Activated B cell treated with CpG ODN at 0.5 μM for 24 hours (primary cell): Measurements from ENCODE around the gene AQP10. TPM values are rescaled to one million over a fixed set of nuclear protein-coding genes. Genes with fewer than 3 reads are reported as not detected.

Experiments
- ATAC-seq: fragments of 200-7000 bp; cut with Tn5 transposase; one replicate; pipeline ENCODE4 v1.10.0; 2021; ENCODE audit warnings: low read depth, mild to moderate bottlenecking, moderate library complexity
- CTCF ChIA-PET: fragments of 350-600 bp; sonication (Branson Sonifier 250); formaldehyde crosslinking; loops from one replicate; lab custom pipeline; 2021; ENCODE audit warnings: antibody characterized with exemption; lab: Charles Lee
- POLR2A ChIA-PET: fragments of 350-600 bp; sonication (Branson Sonifier 250); formaldehyde crosslinking; loops from one replicate; lab custom pipeline; 2021; ENCODE audit warnings: antibody characterized with exemption; lab: Charles Lee
- DNase-seq: peaks from one replicate; pipeline ENCODE4 v3.0.0; 2022
- H3K27ac Mint-ChIP-seq: one replicate; pipeline ENCODE4 v1.8.0; 2020; ENCODE audit warnings: mixed read lengths
- H3K27me3 Mint-ChIP-seq: one replicate; pipeline ENCODE4 v1.8.0; 2021; ENCODE audit warnings: mixed read lengths
- H3K36me3 Mint-ChIP-seq: one replicate; pipeline ENCODE4 v1.8.0; 2021; ENCODE audit warnings: low read depth, mixed read lengths
- H3K4me1 Mint-ChIP-seq: one replicate; pipeline ENCODE4 v1.8.0; 2021; ENCODE audit warnings: mixed read lengths
- H3K4me3 Mint-ChIP-seq: one replicate; pipeline ENCODE4 v1.8.0; 2020; ENCODE audit warnings: mild to moderate bottlenecking, mixed read lengths
- H3K9me3 Mint-ChIP-seq: one replicate; pipeline ENCODE4 v1.8.0; 2020; ENCODE audit warnings: mixed read lengths
- CTCF ChIP-seq: fragments of 200-600 bp; IDR thresholded peaks from one replicate; pipeline ENCODE4 v1.8.0; 2022; ENCODE audit warnings: antibody characterized with exemption, mild to moderate bottlenecking
- intact Hi-C: fragments of 100-400 bp; cut with micrococcal nuclease; formaldehyde crosslinking; loops from one replicate; pipeline ENCODE4 v1.15.1; 2024
- total RNA-seq: library from RNA; stranded (reverse); gene quantifications from 2 replicates; pipeline ENCODE4 v1.2.3, GENCODE V29; 2022

Gene AQP10
- total RNA-seq, 1 donor from 2014 or later: not detected

- peak; percentile 63 for ATAC-seq
- intact Hi-C loops: loop anchor here (1.0 to 5.0 kb wide), 5 partner anchors 56 to 734 kb away; partner anchors contain the start of genes EFNA4, HAX1 and IL6R
- Mint-ChIP-seq H3K9me3 (no peaks in the 10 kb centered on the region), H3K27ac (peak overlapping the region; percentile 69), H3K27me3 (no peaks in the 10 kb centered on the region), H3K4me3 (peak overlapping the region; percentile 83), H3K4me1 (peaks cover 59% of the 10 kb centered on the region), H3K36me3 (peaks cover 29% of the 10 kb centered on the region)
- CTCF ChIA-PET: interaction anchor here (1.0 to 6.6 kb wide), 3 partner anchors 7 to 57 kb away, joined by 3 to 100 read pairs (median 4); no protein-coding TSS in a partner anchor
- POLR2A ChIA-PET: interaction anchor here (0.7 to 1.3 kb wide), 2 partner anchors 108 to 601 kb away, joined by 3 to 8 read pairs; partner anchors contain the start of genes INTS3 and UBAP2L
- no peak for TF ChIP-seq CTCF
- DNase-seq: peak; percentile 80
Measured at GRCh38 chr1:154328318-154329151, 7.6 kb downstream of the AQP10 start.

GRCh38 chr1:154329152-154329521 is 8.2 kb downstream of the AQP10 start:
- Mint-ChIP-seq H3K4me1 (peaks cover 59% of the 10 kb centered on the region), H3K27me3 (no peaks in the 10 kb centered on the region), H3K9me3 (no peaks in the 10 kb centered on the region), H3K4me3 (peak overlapping the region; percentile 55), H3K27ac (peak overlapping the region; percentile 24), H3K36me3 (peaks cover 34% of the 10 kb centered on the region)
- no peak for TF ChIP-seq CTCF
- ChIA-PET CTCF (interaction anchor here (1.1 to 1.9 kb wide), 2 partner anchors 25 to 57 kb away, joined by 3 to 4 read pairs; no protein-coding TSS in a partner anchor), POLR2A (interaction anchor here (0.5 to 0.6 kb wide), 2 partner anchors 49 to 1886 kb away, joined by 3 to 4 read pairs; no protein-coding TSS in a partner anchor)
- intact Hi-C loops: loop anchor here (5.0 kb wide), 3 partner anchors 78 to 733 kb away; partner anchors contain the start of genes EFNA4 and IL6R
- no peak for ATAC-seq
- DNase-seq: no peak

GRCh38 chr1:154329551-154330131 is 8.7 kb downstream of the AQP10 start:
- Mint-ChIP-seq H3K27me3 (no peaks in the 10 kb centered on the region), H3K4me1 (peaks cover 55% of the 10 kb centered on the region), H3K27ac (no peak overlapping the region), H3K4me3 (peak overlapping the region; percentile 55), H3K9me3 (no peaks in the 10 kb centered on the region), H3K36me3 (peaks cover 36% of the 10 kb centered on the region)
- no peak for DNase-seq
- CTCF ChIA-PET: interaction anchor here (0.6 to 1.9 kb wide), 3 partner anchors 24 to 489 kb away, joined by 3 to 4 read pairs (median 4); no protein-coding TSS in a partner anchor
- intact Hi-C loops: loop anchor here (5.0 kb wide), 3 partner anchors 78 to 733 kb away; partner anchors contain the start of genes EFNA4 and IL6R
- no peak for TF ChIP-seq CTCF
- no peak for ATAC-seq
- POLR2A ChIA-PET: interaction anchor here (0.5 to 0.6 kb wide), 2 partner anchors 50 to 1885 kb away, joined by 3 to 4 read pairs; no protein-coding TSS in a partner anchor

- CTCF ChIA-PET: no interaction called here
- Mint-ChIP-seq H3K4me1 (peaks cover 60% of the 10 kb centered on the region), H3K36me3 (peaks cover 36% of the 10 kb centered on the region), H3K4me3 (no peak overlapping the region), H3K27me3 (no peaks in the 10 kb centered on the region), H3K27ac (no peak overlapping the region), H3K9me3 (no peaks in the 10 kb centered on the region)
- DNase-seq (no peak), ATAC-seq (no peak)
- POLR2A ChIA-PET: no interaction called here
- TF ChIP-seq CTCF: no peak
- intact Hi-C loops: no loop called here
Measured at GRCh38 chr1:154330669-154331068, 9.8 kb downstream of the AQP10 start.
